Neural crest cell (in vitro differentiated cells): ENCODE data around the gene EMD. TPM values are rescaled to one million over a fixed set of nuclear protein-coding genes. Genes with fewer than 3 reads are reported as not detected.

Experiments used
- DNase-seq: peaks from one replicate; pipeline ENCODE4 v3.0.0; 2021; ENCODE audit warnings: low read depth, mixed read lengths, low spot score
- H3K27ac Mint-ChIP-seq: one replicate; pipeline ENCODE4 v1.8.0; 2021; ENCODE audit warnings: mild to moderate bottlenecking, mixed read lengths; ENCODE audit not compliant: unreplicated experiment
- H3K27me3 Mint-ChIP-seq: 2 replicates; pipeline ENCODE4 v1.8.0; 2021; ENCODE audit warnings: low read depth, mild to moderate bottlenecking, mixed read lengths
- H3K36me3 Mint-ChIP-seq: 2 replicates; pipeline ENCODE4 v1.8.0; 2021; ENCODE audit warnings: low read depth, mild to moderate bottlenecking, mixed read lengths
- H3K4me1 Mint-ChIP-seq: 2 replicates; pipeline ENCODE4 v1.8.0; 2021; ENCODE audit warnings: mixed read lengths
- H3K4me3 Mint-ChIP-seq: one replicate; pipeline ENCODE4 v1.8.0; 2021; ENCODE audit warnings: mild to moderate bottlenecking, mixed read lengths
- H3K9me3 Mint-ChIP-seq: 2 replicates; pipeline ENCODE4 v1.8.0; 2021; ENCODE audit warnings: mixed read lengths
- CTCF ChIP-seq: fragments of 200-600 bp; sonication (generic); conservative IDR thresholded peaks from 2 replicates; pipeline ENCODE4 v1.5.0; 2021; ENCODE audit warnings: antibody characterized with exemption, mild to moderate bottlenecking
- total RNA-seq: library from RNA; stranded (reverse); gene quantifications from 2 replicates; pipeline ENCODE4 v1.2.1, GENCODE V29; 2021

EMD gene
- total RNA-seq, 1 donor from 2014 or later = 54.3 TPM

GRCh38 chrX:154354516-154354915 lies 24.6 kb upstream of the EMD start:
- TF ChIP-seq CTCF = no peak
- Mint-ChIP-seq H3K9me3 (no peaks in the 10 kb centered on the region), H3K27ac (no peak overlapping the region), H3K27me3 (no peaks in the 10 kb centered on the region), H3K4me3 (no peak overlapping the region), H3K4me1 (no peaks in the 10 kb centered on the region), H3K36me3 (peaks cover 3% of the 10 kb centered on the region)
- DNase-seq = no peak

- H3K36me3 Mint-ChIP-seq = peaks cover 3% of the 10 kb centered on the region
- no peak for DNase-seq
- H3K9me3 Mint-ChIP-seq = no peaks in the 10 kb centered on the region
- no peaks in the 10 kb centered on the region for H3K27me3 Mint-ChIP-seq
- no peak for TF ChIP-seq CTCF
- no peaks in the 10 kb centered on the region for H3K4me1 Mint-ChIP-seq
- no peak overlapping the region for H3K27ac Mint-ChIP-seq
- no peak overlapping the region for H3K4me3 Mint-ChIP-seq
Measured at GRCh38 chrX:154355094-154355775, 23.9 kb upstream of the EMD start.

GRCh38 chrX:154355776-154356140 lies 23.3 kb upstream of the EMD start:
- Mint-ChIP-seq H3K4me1 (no peaks in the 10 kb centered on the region), H3K27me3 (no peaks in the 10 kb centered on the region), H3K4me3 (no peak overlapping the region), H3K27ac (no peak overlapping the region), H3K36me3 (peaks cover 3% of the 10 kb centered on the region), H3K9me3 (no peaks in the 10 kb centered on the region)
- TF ChIP-seq CTCF = no peak
- no peak for DNase-seq

- no peak overlapping the region for H3K27ac Mint-ChIP-seq
- H3K27me3 Mint-ChIP-seq = no peaks in the 10 kb centered on the region
- no peak overlapping the region for H3K4me3 Mint-ChIP-seq
- DNase-seq = no peak
- H3K9me3 Mint-ChIP-seq = no peaks in the 10 kb centered on the region
- no peak for TF ChIP-seq CTCF
- H3K36me3 Mint-ChIP-seq = peaks cover 3% of the 10 kb centered on the region
- no peaks in the 10 kb centered on the region for H3K4me1 Mint-ChIP-seq
Measured at GRCh38 chrX:154356596-154356995, 22.5 kb upstream of the EMD start.

GRCh38 chrX:154357205-154357604 lies 21.9 kb upstream of the EMD start:
- Mint-ChIP-seq H3K27ac (no peak overlapping the region), H3K4me3 (no peak overlapping the region), H3K27me3 (no peaks in the 10 kb centered on the region), H3K9me3 (no peaks in the 10 kb centered on the region), H3K4me1 (no peaks in the 10 kb centered on the region), H3K36me3 (peaks cover 3% of the 10 kb centered on the region)
- no peak for TF ChIP-seq CTCF
- no peak for DNase-seq

GRCh38 chrX:154358011-154358410 lies 21.1 kb upstream of the EMD start:
- Mint-ChIP-seq H3K4me3 (peak overlapping the region; percentile 59), H3K36me3 (peaks cover 6% of the 10 kb centered on the region), H3K27ac (no peak overlapping the region), H3K4me1 (no peaks in the 10 kb centered on the region), H3K27me3 (peaks cover 2% of the 10 kb centered on the region), H3K9me3 (no peaks in the 10 kb centered on the region)
- no peak for TF ChIP-seq CTCF
- no peak for DNase-seq
